Measurements from ENCODE around the gene ZNF516. TPM values are rescaled to one million over a fixed set of nuclear protein-coding genes. Genes with fewer than 3 reads are reported as not detected.

The ZNF516 gene
- total RNA-seq, 1 experiment from 2014 or later = 22.5 TPM

- DNase-seq (ENCODE audit: extremely low read depth, low read depth) = no peak
Measured at GRCh38 chr18:76515576-76515975, 20.5 kb upstream of the ZNF516 start.

GRCh38 chr18:76514573-76514972, 19.5 kb upstream of the ZNF516 start:
- DNase-seq (ENCODE audit: extremely low read depth, low read depth) = no peak

- no peak for DNase-seq (ENCODE audit: extremely low read depth, low read depth)
Measured at GRCh38 chr18:76507830-76508385, 12.9 kb upstream of the ZNF516 start.

- DNase-seq (ENCODE audit: extremely low read depth, low read depth) = no peak
Measured at GRCh38 chr18:76506974-76507764, 12.1 kb upstream of the ZNF516 start.

GRCh38 chr18:76506395-76506794, 11.4 kb upstream of the ZNF516 start:
- DNase-seq (ENCODE audit: extremely low read depth, low read depth) = no peak

GRCh38 chr18:76505614-76506013, 10.6 kb upstream of the ZNF516 start:
- no peak for DNase-seq (ENCODE audit: extremely low read depth, low read depth)

GRCh38 chr18:76504749-76505148, 9.7 kb upstream of the ZNF516 start:
- no peak for DNase-seq (ENCODE audit: extremely low read depth, low read depth)

- no peak for DNase-seq (ENCODE audit: extremely low read depth, low read depth)
Measured at GRCh38 chr18:76503649-76504386, 8.8 kb upstream of the ZNF516 start.

GRCh38 chr18:76502551-76502950, 7.5 kb upstream of the ZNF516 start:
- DNase-seq (ENCODE audit: extremely low read depth, low read depth) = peak; percentile 56

GRCh38 chr18:76499637-76500340, 4.7 kb upstream of the ZNF516 start:
- no peak for DNase-seq (ENCODE audit: extremely low read depth, low read depth)

GRCh38 chr18:76499021-76499420, 4.0 kb upstream of the ZNF516 start:
- no peak for DNase-seq (ENCODE audit: extremely low read depth, low read depth)

GRCh38 chr18:76498064-76498463, 3.0 kb upstream of the ZNF516 start:
- DNase-seq (ENCODE audit: extremely low read depth, low read depth) = no peak

GRCh38 chr18:76497021-76497420, 2.0 kb upstream of the ZNF516 start:
- no peak for DNase-seq (ENCODE audit: extremely low read depth, low read depth)

- peak; percentile 63 for DNase-seq (ENCODE audit: extremely low read depth, low read depth)
Measured at GRCh38 chr18:76496194-76496890, 1.3 kb upstream of the ZNF516 start.

- DNase-seq (ENCODE audit: extremely low read depth, low read depth) = no peak
Measured at GRCh38 chr18:76495435-76496193, 572 bp upstream of the ZNF516 start.

- DNase-seq (ENCODE audit: extremely low read depth, low read depth) = no peak
Measured at GRCh38 chr18:76494231-76495005, 624 bp downstream of the ZNF516 start.

GRCh38 chr18:76493213-76494161, 1.6 kb downstream of the ZNF516 start:
- DNase-seq (ENCODE audit: extremely low read depth, low read depth) = no peak

GRCh38 chr18:76492669-76493212, 2.3 kb downstream of the ZNF516 start:
- DNase-seq (ENCODE audit: extremely low read depth, low read depth) = peak; percentile 96

Data from NCI-H460 (cell line).